GM06990 (cell line): ENCODE measurements around the gene ETNPPL.

Source experiments
- DNase-seq: peaks from one replicate; pipeline ENCODE4 v3.0.0-alpha.2; 2011; ENCODE audit not compliant: insufficient read length; ENCODE audit errors: extremely low read depth
- H3K27me3 ChIP-seq: replicated peaks from 2 replicates; pipeline ENCODE4 v1.6.0; 2011; ENCODE audit warnings: low read length; ENCODE audit not compliant: control insufficient read depth, insufficient read depth
- H3K36me3 ChIP-seq: 2 replicates; pipeline ENCODE4 v1.5.1; 2011; ENCODE audit warnings: low read length; ENCODE audit not compliant: control insufficient read depth, insufficient read depth
- H3K4me3 ChIP-seq: replicated peaks from 2 replicates; pipeline ENCODE4 v1.5.1; 2011; ENCODE audit warnings: low read depth, mild to moderate bottlenecking, control low read depth, low read length
- TF ChIP-seq, protein P1 (sequence below): IDR thresholded peaks from 2 replicates; pipeline ENCODE4 v1.5.1; 2011; ENCODE audit warnings: low read length, control low read depth, mild to moderate bottlenecking, inconsistent platforms; ENCODE audit not compliant: insufficient read depth, poor library complexity, severe bottlenecking

ETNPPL gene

DNA sequence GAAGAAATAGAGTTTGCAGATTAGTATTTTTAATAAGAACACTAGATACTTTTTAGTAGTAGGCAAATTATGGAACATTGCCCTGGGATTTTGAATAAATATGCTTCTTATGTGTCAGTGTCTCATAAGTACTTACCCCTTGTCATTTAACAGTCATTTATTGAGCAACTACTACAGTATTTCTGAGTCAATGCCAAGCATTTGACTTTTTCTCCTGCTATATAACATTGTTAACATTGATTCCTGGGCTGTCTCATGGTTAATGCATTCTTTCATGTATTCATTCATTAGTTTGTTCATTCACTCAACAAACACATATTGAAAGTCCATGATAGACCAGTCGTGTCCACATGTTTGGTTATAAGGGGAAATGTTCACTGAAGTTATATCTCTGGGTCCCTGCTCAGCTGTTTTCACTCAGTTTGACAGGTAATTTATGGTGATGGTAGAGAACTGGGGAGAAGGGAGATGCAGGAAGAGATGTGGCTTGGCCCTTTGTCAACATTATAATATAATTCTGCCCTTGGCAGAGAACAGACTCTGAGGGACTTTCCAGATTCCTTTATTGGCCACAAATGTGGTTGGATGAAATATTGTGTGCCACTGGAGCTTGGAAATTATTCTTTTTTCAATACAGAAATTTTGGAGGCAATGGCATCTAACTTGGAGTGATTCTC lies 62.6 kb downstream of the ETNPPL start:
- no peak for DNase-seq
- TF ChIP-seq, protein P1, sequence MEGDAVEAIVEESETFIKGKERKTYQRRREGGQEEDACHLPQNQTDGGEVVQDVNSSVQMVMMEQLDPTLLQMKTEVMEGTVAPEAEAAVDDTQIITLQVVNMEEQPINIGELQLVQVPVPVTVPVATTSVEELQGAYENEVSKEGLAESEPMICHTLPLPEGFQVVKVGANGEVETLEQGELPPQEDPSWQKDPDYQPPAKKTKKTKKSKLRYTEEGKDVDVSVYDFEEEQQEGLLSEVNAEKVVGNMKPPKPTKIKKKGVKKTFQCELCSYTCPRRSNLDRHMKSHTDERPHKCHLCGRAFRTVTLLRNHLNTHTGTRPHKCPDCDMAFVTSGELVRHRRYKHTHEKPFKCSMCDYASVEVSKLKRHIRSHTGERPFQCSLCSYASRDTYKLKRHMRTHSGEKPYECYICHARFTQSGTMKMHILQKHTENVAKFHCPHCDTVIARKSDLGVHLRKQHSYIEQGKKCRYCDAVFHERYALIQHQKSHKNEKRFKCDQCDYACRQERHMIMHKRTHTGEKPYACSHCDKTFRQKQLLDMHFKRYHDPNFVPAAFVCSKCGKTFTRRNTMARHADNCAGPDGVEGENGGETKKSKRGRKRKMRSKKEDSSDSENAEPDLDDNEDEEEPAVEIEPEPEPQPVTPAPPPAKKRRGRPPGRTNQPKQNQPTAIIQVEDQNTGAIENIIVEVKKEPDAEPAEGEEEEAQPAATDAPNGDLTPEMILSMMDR: no peak
- H3K36me3 ChIP-seq: no peaks in the 10 kb centered on the region
- H3K4me3 ChIP-seq: no peak overlapping the region
- no peaks in the 10 kb centered on the region for H3K27me3 ChIP-seq

DNA sequence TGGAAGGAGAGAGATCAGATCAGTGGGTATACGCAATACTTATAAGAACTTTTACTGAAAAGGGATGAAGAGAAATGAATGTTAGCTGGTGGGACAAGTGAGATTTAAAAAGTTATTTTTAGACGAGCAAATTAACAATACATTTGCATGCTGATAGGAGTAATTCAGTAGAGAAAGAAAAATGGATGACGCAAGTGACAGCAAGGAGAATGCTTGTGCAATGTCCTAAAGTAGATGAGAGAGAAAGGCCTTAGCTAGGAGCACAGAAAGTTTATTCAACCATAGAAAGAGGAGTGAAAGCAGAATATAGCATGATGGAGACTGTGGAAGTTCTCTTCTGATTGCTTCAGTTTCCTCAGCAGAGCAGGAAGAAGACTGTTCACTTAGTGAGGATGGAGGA lies 66.7 kb downstream of the ETNPPL start:
- no peak for DNase-seq
- TF ChIP-seq, protein P1: no peak
- no peaks in the 10 kb centered on the region for H3K27me3 ChIP-seq

DNA sequence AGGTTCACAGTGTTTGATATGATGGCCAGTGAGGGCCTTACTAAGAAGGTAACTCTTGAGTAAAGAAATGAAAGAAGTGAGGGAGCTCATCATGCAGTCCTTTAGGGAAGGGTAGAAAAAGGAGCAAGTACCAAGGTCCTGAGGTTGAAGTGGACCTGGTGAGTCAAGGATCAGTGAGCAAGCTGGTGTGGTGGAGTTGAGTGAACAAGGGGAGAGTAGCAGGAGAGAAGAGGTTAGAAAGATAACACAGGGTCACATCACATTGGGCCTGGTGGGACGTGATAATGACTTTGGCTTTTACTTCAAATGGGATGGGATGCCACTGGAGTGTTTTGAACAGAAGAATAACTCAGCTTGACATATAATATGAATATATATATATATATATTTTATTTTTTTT lies 67.8 kb downstream of the ETNPPL start:
- no peak for DNase-seq
- TF ChIP-seq, protein P1: no peak
- no peaks in the 10 kb centered on the region for H3K27me3 ChIP-seq
- no peak overlapping the region for H3K4me3 ChIP-seq
- H3K36me3 ChIP-seq: no peaks in the 10 kb centered on the region

More for the DNA sequence above, 66.7 kb downstream of the ETNPPL start:
- Histone ChIP-seq H3K4me3 (no peak overlapping the region), H3K36me3 (no peaks in the 10 kb centered on the region)

DNA sequence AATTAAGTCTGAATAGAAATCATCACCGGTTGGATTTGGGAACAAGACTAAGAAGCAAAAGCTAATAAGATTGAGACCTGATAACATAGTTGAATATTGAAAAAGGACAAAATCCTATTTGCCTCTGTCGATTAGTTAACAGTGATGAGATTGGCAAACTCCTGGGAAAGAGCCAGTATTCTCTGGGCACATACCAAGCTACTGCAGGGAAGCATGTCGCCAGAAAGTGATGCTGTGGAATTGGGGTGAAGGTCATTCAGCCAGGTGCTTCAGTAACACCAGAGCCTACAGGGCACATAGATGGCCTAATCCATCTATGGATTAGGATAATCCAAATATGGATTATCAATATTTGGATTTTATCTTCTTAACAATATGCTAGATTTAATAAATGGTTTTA lies 68.4 kb downstream of the ETNPPL start:
- TF ChIP-seq, protein P1: no peak
- Histone ChIP-seq H3K4me3 (no peak overlapping the region), H3K36me3 (no peaks in the 10 kb centered on the region), H3K27me3 (no peaks in the 10 kb centered on the region)
- DNase-seq: no peak

DNA sequence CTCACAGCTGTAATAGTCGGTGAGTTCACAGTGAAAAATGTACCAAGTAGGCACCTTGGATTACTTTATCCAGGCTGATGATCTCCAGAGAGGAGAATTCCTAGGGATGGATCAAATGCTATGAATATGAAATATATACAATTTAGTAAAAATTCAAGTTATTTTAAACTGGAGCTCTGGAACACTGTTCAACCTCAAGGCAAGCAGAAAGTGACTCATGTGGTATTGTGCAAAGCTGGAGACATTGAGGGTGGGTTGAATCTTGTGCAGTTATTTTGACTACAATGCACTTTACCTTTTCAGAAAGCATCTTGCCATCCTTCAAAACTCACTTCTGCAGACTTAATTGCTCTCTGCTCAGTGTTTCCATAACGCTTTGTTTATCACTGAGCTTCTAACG lies 69.0 kb downstream of the ETNPPL start:
- TF ChIP-seq, protein P1: no peak
- Histone ChIP-seq H3K36me3 (no peaks in the 10 kb centered on the region), H3K4me3 (no peak overlapping the region), H3K27me3 (no peaks in the 10 kb centered on the region)
- no peak for DNase-seq

DNA sequence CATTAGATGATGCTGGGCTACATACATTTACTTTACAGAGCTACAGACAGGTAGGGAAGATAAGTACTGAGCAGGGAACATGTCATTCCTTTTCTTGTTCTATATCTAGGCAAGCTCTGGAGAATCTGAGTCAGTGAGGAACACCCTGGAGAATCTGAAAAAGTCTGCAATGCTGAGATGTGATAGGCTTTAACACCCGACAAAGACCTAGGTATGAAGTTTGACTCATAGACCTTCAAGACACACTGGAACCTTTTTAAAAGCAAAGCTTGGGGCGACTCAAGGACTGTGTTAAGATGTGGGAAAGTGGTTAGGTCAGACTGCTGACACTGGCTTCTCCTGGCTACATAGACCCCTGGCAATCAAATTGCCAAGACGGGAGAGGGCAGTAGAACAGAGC lies 69.6 kb downstream of the ETNPPL start:
- no peak for DNase-seq
- Histone ChIP-seq H3K4me3 (no peak overlapping the region), H3K36me3 (no peaks in the 10 kb centered on the region), H3K27me3 (no peaks in the 10 kb centered on the region)
- TF ChIP-seq, protein P1: no peak
